ENCODE results near the gene PBX3. TPM values are rescaled to one million over a fixed set of nuclear protein-coding genes. Genes with fewer than 3 reads are reported as not detected.
A peak's percentile ranks its signal among the peaks of the same experiment; 100 is the strongest.

Gene PBX3
- total and polyA plus RNA-seq, 4 donors: 7.3 to 18.9 (median 11.1) TPM

GRCh38 chr9:125705893-125706292 lies 41.3 kb upstream of the PBX3 start:
- WGBS: 74% methylated on average over 4 of the region's 4 CpGs
- no peak for DNase-seq (ENCODE audit: low spot score)
- peaks cover 1 to 17% (median 13%) of the 10 kb centered on the region in 4 donors for H3K4me1 ChIP-seq (ENCODE audit: control insufficient read depth in 4 of 4, insufficient read depth in 4 of 4, low read length in 3 of 4)

DNA sequence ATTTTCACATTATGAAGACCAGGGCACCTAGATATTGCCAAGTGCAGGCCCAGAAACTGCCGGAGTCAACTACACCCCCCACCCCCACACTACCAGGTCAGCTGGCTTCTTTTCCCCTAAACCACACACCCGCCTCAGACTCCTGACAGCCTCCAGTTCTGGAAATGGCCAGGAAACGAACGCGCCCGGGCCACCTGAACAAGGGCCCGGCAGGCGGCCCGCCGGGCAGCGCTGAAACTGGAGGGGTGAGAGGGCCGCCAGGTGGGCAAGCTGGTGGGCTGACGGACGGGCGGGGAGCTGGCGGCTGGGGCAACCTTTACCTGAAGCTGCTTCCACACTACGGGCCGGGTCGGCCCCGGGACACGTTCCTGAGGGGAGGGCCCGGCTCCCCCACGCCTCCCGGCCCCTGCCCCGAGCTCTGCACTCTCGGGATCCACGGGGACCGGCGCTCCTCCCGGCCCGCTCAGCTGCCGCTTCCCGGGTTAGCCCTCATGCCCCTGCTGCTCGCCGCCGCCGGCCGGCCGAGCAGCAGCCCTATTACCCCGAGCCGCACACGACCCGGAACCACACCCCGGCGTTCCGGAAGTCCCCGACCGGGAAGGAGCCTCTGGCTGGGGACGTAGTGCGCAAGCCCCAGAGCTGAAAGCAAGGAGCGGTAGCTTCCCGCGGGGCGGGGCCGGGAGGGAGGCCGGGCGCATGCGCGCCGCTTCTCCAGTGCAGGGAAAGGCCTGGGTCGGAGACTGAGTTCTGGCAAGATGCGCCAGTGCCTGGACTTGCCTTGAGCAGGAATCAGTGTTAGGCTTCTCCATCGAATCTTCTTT lies 40.3 kb upstream of the PBX3 start, which contains the start of gene MAPKAP1:
Gene MAPKAP1 (minus strand): TSS at position 558 of the 821 bp plus-strand sequence. CDS start 34,634 bp downstream, outside the sequence.
- H3K9ac ChIP-seq (ENCODE audit: low read depth in 1 of 2, low read length in 2 of 2): peak within 1 kb of the TSS; percentile 1 to 61
- peak; percentile 94 for DNase-seq (ENCODE audit: low spot score)
- H3K9me3 ChIP-seq (ENCODE audit: control insufficient read depth in 4 of 4, low read length in 3 of 4): no peaks in the 10 kb centered on the region
- WGBS: under 1% methylated on average over 63 of the region's 63 CpGs
- peak within 1 kb of the TSS; percentile 70 to 87 (median 86) for H3K4me3 ChIP-seq (ENCODE audit: low read depth in 1 of 3, low read length in 3 of 3)
- H3K27me3 ChIP-seq (ENCODE audit: control insufficient read depth in 4 of 4, insufficient read depth in 4 of 4, low read length in 3 of 4): no peaks in the 10 kb centered on the region
- H3K27ac ChIP-seq (ENCODE audit: low read depth in 1 of 2, low read length in 2 of 2): peak within 1 kb of the TSS in 1 of 2 donors; percentile 15
- no peaks in the 10 kb centered on the region for H3K36me3 ChIP-seq (ENCODE audit: control insufficient read depth in 4 of 4, insufficient read depth in 3 of 4, low read depth in 1 of 4, low read length in 3 of 4)
- H3K4me1 ChIP-seq (ENCODE audit: control insufficient read depth in 4 of 4, insufficient read depth in 4 of 4, low read length in 3 of 4): peaks cover 1 to 17% (median 13%) of the 10 kb centered on the region in 4 donors
- peak; percentile 86 to 97 for TF ChIP-seq GABPA (IDR thresholded peaks at IDR 0.05 in 1 of 2, conservative IDR thresholded peaks at IDR 0.05 in 1 of 2)
- TF ChIP-seq EGR1 (IDR thresholded peaks at IDR 0.05; ENCODE audit: low read depth in 2 of 2): no peak
- TF ChIP-seq FOXA2 (IDR thresholded peaks at IDR 0.05): no peak
- TF ChIP-seq RAD21 (IDR thresholded peaks at IDR 0.05): peak; percentile 58 to 63
- TF ChIP-seq, protein P1, sequence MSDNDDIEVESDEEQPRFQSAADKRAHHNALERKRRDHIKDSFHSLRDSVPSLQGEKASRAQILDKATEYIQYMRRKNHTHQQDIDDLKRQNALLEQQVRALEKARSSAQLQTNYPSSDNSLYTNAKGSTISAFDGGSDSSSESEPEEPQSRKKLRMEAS (IDR thresholded peaks at IDR 0.05): no peak
- peak; percentile 58 for TF ChIP-seq TAF1 (conservative IDR thresholded peaks at IDR 0.05)
- TF ChIP-seq FOXA1 (IDR thresholded peaks at IDR 0.05): no peak
- no peak for TF ChIP-seq NR2F2 (IDR thresholded peaks at IDR 0.05)
- peak in 1 of 2 donors; percentile 12 for TF ChIP-seq HNF4A (conservative IDR thresholded peaks at IDR 0.05)
- TF ChIP-seq YY1 (IDR thresholded peaks at IDR 0.05): peak; percentile 48
- TF ChIP-seq, protein P2, sequence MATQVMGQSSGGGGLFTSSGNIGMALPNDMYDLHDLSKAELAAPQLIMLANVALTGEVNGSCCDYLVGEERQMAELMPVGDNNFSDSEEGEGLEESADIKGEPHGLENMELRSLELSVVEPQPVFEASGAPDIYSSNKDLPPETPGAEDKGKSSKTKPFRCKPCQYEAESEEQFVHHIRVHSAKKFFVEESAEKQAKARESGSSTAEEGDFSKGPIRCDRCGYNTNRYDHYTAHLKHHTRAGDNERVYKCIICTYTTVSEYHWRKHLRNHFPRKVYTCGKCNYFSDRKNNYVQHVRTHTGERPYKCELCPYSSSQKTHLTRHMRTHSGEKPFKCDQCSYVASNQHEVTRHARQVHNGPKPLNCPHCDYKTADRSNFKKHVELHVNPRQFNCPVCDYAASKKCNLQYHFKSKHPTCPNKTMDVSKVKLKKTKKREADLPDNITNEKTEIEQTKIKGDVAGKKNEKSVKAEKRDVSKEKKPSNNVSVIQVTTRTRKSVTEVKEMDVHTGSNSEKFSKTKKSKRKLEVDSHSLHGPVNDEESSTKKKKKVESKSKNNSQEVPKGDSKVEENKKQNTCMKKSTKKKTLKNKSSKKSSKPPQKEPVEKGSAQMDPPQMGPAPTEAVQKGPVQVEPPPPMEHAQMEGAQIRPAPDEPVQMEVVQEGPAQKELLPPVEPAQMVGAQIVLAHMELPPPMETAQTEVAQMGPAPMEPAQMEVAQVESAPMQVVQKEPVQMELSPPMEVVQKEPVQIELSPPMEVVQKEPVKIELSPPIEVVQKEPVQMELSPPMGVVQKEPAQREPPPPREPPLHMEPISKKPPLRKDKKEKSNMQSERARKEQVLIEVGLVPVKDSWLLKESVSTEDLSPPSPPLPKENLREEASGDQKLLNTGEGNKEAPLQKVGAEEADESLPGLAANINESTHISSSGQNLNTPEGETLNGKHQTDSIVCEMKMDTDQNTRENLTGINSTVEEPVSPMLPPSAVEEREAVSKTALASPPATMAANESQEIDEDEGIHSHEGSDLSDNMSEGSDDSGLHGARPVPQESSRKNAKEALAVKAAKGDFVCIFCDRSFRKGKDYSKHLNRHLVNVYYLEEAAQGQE (IDR thresholded peaks at IDR 0.05): no peak
- TF ChIP-seq ZBTB33 (IDR thresholded peaks at IDR 0.05): no peak
- TF ChIP-seq RXRA (IDR thresholded peaks at IDR 0.05): no peak
- TF ChIP-seq, protein P3, sequence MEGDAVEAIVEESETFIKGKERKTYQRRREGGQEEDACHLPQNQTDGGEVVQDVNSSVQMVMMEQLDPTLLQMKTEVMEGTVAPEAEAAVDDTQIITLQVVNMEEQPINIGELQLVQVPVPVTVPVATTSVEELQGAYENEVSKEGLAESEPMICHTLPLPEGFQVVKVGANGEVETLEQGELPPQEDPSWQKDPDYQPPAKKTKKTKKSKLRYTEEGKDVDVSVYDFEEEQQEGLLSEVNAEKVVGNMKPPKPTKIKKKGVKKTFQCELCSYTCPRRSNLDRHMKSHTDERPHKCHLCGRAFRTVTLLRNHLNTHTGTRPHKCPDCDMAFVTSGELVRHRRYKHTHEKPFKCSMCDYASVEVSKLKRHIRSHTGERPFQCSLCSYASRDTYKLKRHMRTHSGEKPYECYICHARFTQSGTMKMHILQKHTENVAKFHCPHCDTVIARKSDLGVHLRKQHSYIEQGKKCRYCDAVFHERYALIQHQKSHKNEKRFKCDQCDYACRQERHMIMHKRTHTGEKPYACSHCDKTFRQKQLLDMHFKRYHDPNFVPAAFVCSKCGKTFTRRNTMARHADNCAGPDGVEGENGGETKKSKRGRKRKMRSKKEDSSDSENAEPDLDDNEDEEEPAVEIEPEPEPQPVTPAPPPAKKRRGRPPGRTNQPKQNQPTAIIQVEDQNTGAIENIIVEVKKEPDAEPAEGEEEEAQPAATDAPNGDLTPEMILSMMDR (IDR thresholded peaks at IDR 0.05; ENCODE audit: low read depth, low read length, missing input control): no peak
- no peak for TF ChIP-seq JUND (IDR thresholded peaks at IDR 0.05)
- peak; percentile 50 for TF ChIP-seq SP1 (IDR thresholded peaks at IDR 0.05)
- no peak for TF ChIP-seq ATF3 (IDR thresholded peaks at IDR 0.05)
- no peak for TF ChIP-seq HNF4G (IDR thresholded peaks at IDR 0.05)

More at GRCh38 chr9:125705893-125706292, 41.3 kb upstream of the PBX3 start:
- TF ChIP-seq HNF4G (IDR thresholded peaks at IDR 0.05): no peak
- no peak for TF ChIP-seq SP1 (IDR thresholded peaks at IDR 0.05)
- Histone ChIP-seq H3K27ac (ENCODE audit: low read depth in 1 of 2, low read length in 2 of 2) (no peak overlapping the region), H3K9ac (ENCODE audit: low read depth in 1 of 2, low read length in 2 of 2) (no peak overlapping the region), H3K27me3 (ENCODE audit: control insufficient read depth in 4 of 4, insufficient read depth in 4 of 4, low read length in 3 of 4) (no peaks in the 10 kb centered on the region), H3K9me3 (ENCODE audit: control insufficient read depth in 4 of 4, low read length in 3 of 4) (no peaks in the 10 kb centered on the region), H3K4me3 (ENCODE audit: low read depth in 1 of 3, low read length in 3 of 3) (peak overlapping the region; percentile 1 to 87 (median 86)), H3K36me3 (ENCODE audit: control insufficient read depth in 4 of 4, insufficient read depth in 3 of 4, low read depth in 1 of 4, low read length in 3 of 4) (no peaks in the 10 kb centered on the region)
